ENCODE results near the gene GOLGA8S. TPM values are rescaled to one million over a fixed set of nuclear protein-coding genes. Genes with fewer than 3 reads are reported as not detected.

The GOLGA8S gene
- total and polyA plus RNA-seq, 2 experiments from 2014 or later: 0.05 TPM; not detected in 1

GRCh38 chr15:23402544-23402943 lies 48.0 kb downstream of the GOLGA8S start (continued):
- no peak for TF ChIP-seq ZNF462 (CRISPR knock-in tag; IDR thresholded peaks at IDR 0.05)
- no peak for TF ChIP-seq JUNB (IDR thresholded peaks at IDR 0.05; ENCODE audit: unreplicated experiment)
- no peak for TF ChIP-seq ZNF331 (CRISPR knock-in tag; IDR thresholded peaks at IDR 0.05; ENCODE audit: low read depth)
- TF ChIP-seq, protein P1, sequence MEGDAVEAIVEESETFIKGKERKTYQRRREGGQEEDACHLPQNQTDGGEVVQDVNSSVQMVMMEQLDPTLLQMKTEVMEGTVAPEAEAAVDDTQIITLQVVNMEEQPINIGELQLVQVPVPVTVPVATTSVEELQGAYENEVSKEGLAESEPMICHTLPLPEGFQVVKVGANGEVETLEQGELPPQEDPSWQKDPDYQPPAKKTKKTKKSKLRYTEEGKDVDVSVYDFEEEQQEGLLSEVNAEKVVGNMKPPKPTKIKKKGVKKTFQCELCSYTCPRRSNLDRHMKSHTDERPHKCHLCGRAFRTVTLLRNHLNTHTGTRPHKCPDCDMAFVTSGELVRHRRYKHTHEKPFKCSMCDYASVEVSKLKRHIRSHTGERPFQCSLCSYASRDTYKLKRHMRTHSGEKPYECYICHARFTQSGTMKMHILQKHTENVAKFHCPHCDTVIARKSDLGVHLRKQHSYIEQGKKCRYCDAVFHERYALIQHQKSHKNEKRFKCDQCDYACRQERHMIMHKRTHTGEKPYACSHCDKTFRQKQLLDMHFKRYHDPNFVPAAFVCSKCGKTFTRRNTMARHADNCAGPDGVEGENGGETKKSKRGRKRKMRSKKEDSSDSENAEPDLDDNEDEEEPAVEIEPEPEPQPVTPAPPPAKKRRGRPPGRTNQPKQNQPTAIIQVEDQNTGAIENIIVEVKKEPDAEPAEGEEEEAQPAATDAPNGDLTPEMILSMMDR (conservative IDR thresholded peaks at IDR 0.05; ENCODE audit: low read depth in 2 of 2): no peak
- TF ChIP-seq EZH2phosphoT487 (IDR thresholded peaks at IDR 0.05; ENCODE audit: unreplicated experiment): no peak
- no peak for TF ChIP-seq ZNF114 (CRISPR knock-in tag; IDR thresholded peaks at IDR 0.05)

DNA sequence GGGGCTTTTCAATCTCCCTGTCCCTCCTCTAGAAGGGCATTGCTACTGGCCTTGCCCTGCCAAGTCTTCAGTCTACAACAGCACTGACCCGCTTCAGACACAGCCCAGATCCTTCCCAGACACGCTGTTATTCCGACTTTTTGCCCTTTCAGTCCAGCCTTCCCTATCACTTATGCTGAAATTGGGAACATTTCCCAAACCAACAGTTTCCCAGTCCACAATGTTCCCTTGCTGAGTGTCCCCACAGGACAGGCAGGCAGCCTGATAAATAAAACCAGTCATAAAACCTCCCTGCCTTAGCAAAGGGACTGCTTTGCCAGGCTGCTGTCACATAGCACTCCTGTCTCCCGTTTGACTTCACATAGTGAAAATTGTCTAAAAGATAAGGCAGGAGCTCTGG lies 49.0 kb downstream of the GOLGA8S start:
- H3K4me1 Mint-ChIP-seq: no peaks in the 10 kb centered on the region
- TF ChIP-seq NANOG (IDR thresholded peaks at IDR 0.05; ENCODE audit: borderline replicate concordance): no peak
- TF ChIP-seq EZH2 (IDR thresholded peaks at IDR 0.05; ENCODE audit: low read depth, unreplicated experiment): no peak
- TF ChIP-seq STAT1 (IDR thresholded peaks at IDR 0.05; ENCODE audit: unreplicated experiment): no peak
- no peak for TF ChIP-seq ZNF462 (CRISPR knock-in tag; IDR thresholded peaks at IDR 0.05)
- TF ChIP-seq ZNF114 (CRISPR knock-in tag; IDR thresholded peaks at IDR 0.05): no peak

More for the DNA sequence above, 49.0 kb downstream of the GOLGA8S start:
- peaks cover 76% of the 10 kb centered on the region for H3K9me3 Mint-ChIP-seq
- no peak overlapping the region for H3K4me3 Mint-ChIP-seq
- Histone ChIP-seq H3K4me2 (no peak overlapping the region), H3K27me3 (ENCODE audit: insufficient read depth) (no peaks in the 10 kb centered on the region), H2AFZ (no peak overlapping the region), H3K36me3 (ENCODE audit: insufficient read depth) (no peaks in the 10 kb centered on the region), H3K27ac (ENCODE audit: low read depth) (no peak overlapping the region), H3K79me2 (replicated peaks; ENCODE audit: insufficient read depth) (no peaks in the 10 kb centered on the region), H3F3A (replicated peaks; ENCODE audit: low read depth) (no peaks in the 10 kb centered on the region), H4K20me1 (replicated peaks; ENCODE audit: insufficient read depth) (no peaks in the 10 kb centered on the region), H3K9me2 (ENCODE audit: insufficient read depth) (no peaks in the 10 kb centered on the region), H3K4me1 (ENCODE audit: insufficient read depth) (no peaks in the 10 kb centered on the region), H3K4me3 (no peak overlapping the region)
- ATAC-seq (no peak), DNase-seq (ENCODE audit: low spot score) (no peak)
- H3K27me3 Mint-ChIP-seq (ENCODE audit: insufficient read depth, low read depth, poor library complexity): peaks cover 6% of the 10 kb centered on the region
- no peak overlapping the region for H3K27ac Mint-ChIP-seq
- peaks cover 2% of the 10 kb centered on the region; the same call in 2 of the 3 replicates for H3K36me3 Mint-ChIP-seq (ENCODE audit: low read depth)
